ENCODE measurements around the gene DOLPP1. TPM values are rescaled to one million over a fixed set of nuclear protein-coding genes. Genes with fewer than 3 reads are reported as not detected.

The DOLPP1 gene
- total and polyA plus RNA-seq, 2 donors from 2014 or later = 9.1 to 12.1 TPM

DNA sequence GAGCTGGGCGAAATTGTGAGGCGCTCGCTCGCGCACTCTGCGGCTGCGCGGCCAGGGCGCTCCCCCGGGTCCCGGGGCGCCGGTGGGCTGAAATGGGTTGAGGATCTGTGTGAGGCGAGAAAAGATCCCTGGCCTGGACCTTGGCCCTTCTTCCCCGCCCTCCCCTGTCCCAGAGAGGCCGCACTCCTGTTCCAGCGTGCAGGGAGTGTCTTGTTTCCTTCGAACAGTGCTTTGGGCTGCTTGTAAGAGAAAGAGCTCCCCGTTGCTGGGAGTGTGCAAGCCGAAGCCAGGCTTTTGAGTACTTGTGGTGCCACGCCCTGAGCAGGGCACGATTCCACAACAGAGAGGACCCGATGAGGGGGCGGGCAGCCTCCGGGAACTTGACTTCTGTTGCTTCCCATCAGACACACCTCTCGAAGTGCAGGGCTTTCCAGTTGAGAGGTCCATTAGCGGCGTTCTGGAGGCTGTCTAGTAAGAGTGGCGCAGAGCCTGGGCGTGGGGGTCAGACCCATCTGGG, 535 bp downstream of the DOLPP1 start:
- peak overlapping the region; percentile 49 to 93 (median 62) for H3K4me3 ChIP-seq (ENCODE audit: low read length in 3 of 3)
- TF ChIP-seq, protein P1, sequence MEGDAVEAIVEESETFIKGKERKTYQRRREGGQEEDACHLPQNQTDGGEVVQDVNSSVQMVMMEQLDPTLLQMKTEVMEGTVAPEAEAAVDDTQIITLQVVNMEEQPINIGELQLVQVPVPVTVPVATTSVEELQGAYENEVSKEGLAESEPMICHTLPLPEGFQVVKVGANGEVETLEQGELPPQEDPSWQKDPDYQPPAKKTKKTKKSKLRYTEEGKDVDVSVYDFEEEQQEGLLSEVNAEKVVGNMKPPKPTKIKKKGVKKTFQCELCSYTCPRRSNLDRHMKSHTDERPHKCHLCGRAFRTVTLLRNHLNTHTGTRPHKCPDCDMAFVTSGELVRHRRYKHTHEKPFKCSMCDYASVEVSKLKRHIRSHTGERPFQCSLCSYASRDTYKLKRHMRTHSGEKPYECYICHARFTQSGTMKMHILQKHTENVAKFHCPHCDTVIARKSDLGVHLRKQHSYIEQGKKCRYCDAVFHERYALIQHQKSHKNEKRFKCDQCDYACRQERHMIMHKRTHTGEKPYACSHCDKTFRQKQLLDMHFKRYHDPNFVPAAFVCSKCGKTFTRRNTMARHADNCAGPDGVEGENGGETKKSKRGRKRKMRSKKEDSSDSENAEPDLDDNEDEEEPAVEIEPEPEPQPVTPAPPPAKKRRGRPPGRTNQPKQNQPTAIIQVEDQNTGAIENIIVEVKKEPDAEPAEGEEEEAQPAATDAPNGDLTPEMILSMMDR (IDR thresholded peaks at IDR 0.05; ENCODE audit: borderline replicate concordance, extremely low read depth, insufficient read depth) = no peak
- peak overlapping the region; percentile 24 to 75 (median 71) for H3K9ac ChIP-seq (ENCODE audit: low read length in 3 of 3)
- H3K27ac ChIP-seq (ENCODE audit: low read depth in 2 of 2, low read length in 2 of 2) = peak overlapping the region; percentile 52 to 63
- H3K4me1 ChIP-seq (ENCODE audit: control insufficient read depth in 2 of 3, insufficient read depth in 2 of 3, low read depth in 1 of 3, low read length in 3 of 3) = peaks cover 0 to 18% (median 15%) of the 10 kb centered on the region in 3 donors
- H3K27me3 ChIP-seq (ENCODE audit: control insufficient read depth, insufficient read depth, low read length) = no peaks in the 10 kb centered on the region
- FAIRE-seq (no peak), DNase-seq (no peak)
- H3K9me3 ChIP-seq (ENCODE audit: control insufficient read depth in 2 of 3, insufficient read depth in 1 of 3, low read length in 3 of 3) = no peaks in the 10 kb centered on the region
- intact Hi-C loops (cut with DNase I) = no loop called here
- H3K36me3 ChIP-seq (ENCODE audit: control insufficient read depth in 2 of 3, insufficient read depth in 3 of 3, low read length in 3 of 3) = peaks cover 0 to 14% (median 6%) of the 10 kb centered on the region in 3 donors

DNA sequence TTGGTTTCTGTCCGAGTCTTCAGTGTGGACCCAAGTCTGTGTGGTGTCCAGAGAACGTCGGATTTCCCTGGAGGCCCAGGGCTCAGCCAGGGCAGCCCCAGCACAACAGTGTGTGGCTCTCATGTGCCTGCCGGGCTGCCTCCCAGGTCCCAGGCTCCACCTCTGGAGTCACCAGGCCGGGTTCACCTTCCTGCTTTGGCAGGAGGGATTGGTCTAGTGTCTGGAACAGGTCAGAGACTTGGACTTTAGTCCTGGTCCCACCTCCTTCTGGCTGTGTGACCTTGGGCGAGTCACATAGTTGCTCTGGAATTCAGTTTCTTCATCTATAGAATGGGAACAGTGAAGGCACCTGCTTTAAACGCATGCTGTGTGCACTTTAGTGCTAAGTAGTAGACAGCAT, 3.2 kb downstream of the DOLPP1 start:
- no peak overlapping the region for H3K27ac ChIP-seq (ENCODE audit: low read depth in 2 of 2, low read length in 2 of 2)
- no peak for FAIRE-seq
- no peaks in the 10 kb centered on the region for H3K9me3 ChIP-seq (ENCODE audit: control insufficient read depth in 2 of 3, insufficient read depth in 1 of 3, low read length in 3 of 3)
- H3K9ac ChIP-seq (ENCODE audit: low read length in 3 of 3) = no peak overlapping the region
- no peaks in the 10 kb centered on the region for H3K27me3 ChIP-seq (ENCODE audit: control insufficient read depth, insufficient read depth, low read length)
- intact Hi-C loops (cut with DNase I) = no loop called here
- DNase-seq = no peak
- TF ChIP-seq, protein P1 (IDR thresholded peaks at IDR 0.05; ENCODE audit: borderline replicate concordance, extremely low read depth, insufficient read depth) = no peak
- no peak overlapping the region for H3K4me3 ChIP-seq (ENCODE audit: low read length in 3 of 3)
- peaks cover 0 to 20% (median 12%) of the 10 kb centered on the region in 3 donors for H3K36me3 ChIP-seq (ENCODE audit: control insufficient read depth in 2 of 3, insufficient read depth in 3 of 3, low read length in 3 of 3)
- H3K4me1 ChIP-seq (ENCODE audit: control insufficient read depth in 2 of 3, insufficient read depth in 2 of 3, low read depth in 1 of 3, low read length in 3 of 3) = peaks cover 0 to 18% (median 15%) of the 10 kb centered on the region in 3 donors

DNA sequence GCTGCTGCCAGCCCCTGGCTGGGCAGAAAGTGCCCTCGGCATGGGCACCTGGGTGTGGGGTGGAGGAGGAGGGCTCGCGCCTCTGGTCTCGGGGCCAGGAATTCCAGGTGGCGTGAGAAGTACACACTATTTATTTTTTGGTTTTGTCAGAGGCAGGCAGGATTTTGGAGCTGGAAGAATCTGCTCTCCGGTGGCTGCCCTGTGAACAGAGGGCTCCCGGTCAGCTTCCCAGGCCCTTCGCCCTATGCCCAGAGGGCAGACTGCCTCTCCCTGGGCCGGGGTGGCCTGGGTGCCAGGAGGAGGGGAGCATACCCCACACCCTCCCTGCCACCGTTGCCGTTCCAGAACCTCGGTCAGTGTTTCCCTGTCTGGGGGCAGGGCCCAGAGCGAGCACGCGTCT, 8.3 kb downstream of the DOLPP1 start:
- Histone ChIP-seq H3K4me3 (ENCODE audit: low read length in 3 of 3) (no peak overlapping the region), H3K4me1 (ENCODE audit: control insufficient read depth in 2 of 3, insufficient read depth in 2 of 3, low read depth in 1 of 3, low read length in 3 of 3) (no peaks in the 10 kb centered on the region), H3K27ac (ENCODE audit: low read depth in 2 of 2, low read length in 2 of 2) (no peak overlapping the region), H3K9ac (ENCODE audit: low read length in 3 of 3) (no peak overlapping the region), H3K27me3 (ENCODE audit: control insufficient read depth, insufficient read depth, low read length) (no peaks in the 10 kb centered on the region), H3K36me3 (ENCODE audit: control insufficient read depth in 2 of 3, insufficient read depth in 3 of 3, low read length in 3 of 3) (peaks cover 0 to 20% (median 16%) of the 10 kb centered on the region in 3 donors), H3K9me3 (ENCODE audit: control insufficient read depth in 2 of 3, insufficient read depth in 1 of 3, low read length in 3 of 3) (no peaks in the 10 kb centered on the region)
- TF ChIP-seq, protein P1 (IDR thresholded peaks at IDR 0.05; ENCODE audit: borderline replicate concordance, extremely low read depth, insufficient read depth) = no peak
- FAIRE-seq (no peak), DNase-seq (no peak)
- intact Hi-C loops (cut with DNase I) = no loop called here

All from kidney (tissue), 14 donors.